ENCODE data around the gene CHCHD6.

Gene CHCHD6

GRCh38 chr3:126665221-126665936, 38.7 kb upstream of the CHCHD6 start:
- no peaks in the 10 kb centered on the region for H3K4me1 ChIP-seq (ENCODE audit: insufficient read depth, low read length)
- no peaks in the 10 kb centered on the region for H3K36me3 ChIP-seq (ENCODE audit: insufficient read depth, low read length)
- 0 out of 2 replicates have a peak, but pooled peaks cover 3% of the 10 kb centered on the region for H3K9me3 ChIP-seq (ENCODE audit: control insufficient read depth, insufficient read depth, low read length)
- no peak overlapping the region for H3K9ac ChIP-seq (ENCODE audit: low read depth, low read length)

- no peak overlapping the region for H3K9ac ChIP-seq (ENCODE audit: low read depth, low read length)
- no peaks in the 10 kb centered on the region for H3K4me1 ChIP-seq (ENCODE audit: insufficient read depth, low read length)
- H3K36me3 ChIP-seq (ENCODE audit: insufficient read depth, low read length) = no peaks in the 10 kb centered on the region
- 0 out of 2 replicates have a peak, but pooled peaks cover 2% of the 10 kb centered on the region for H3K9me3 ChIP-seq (ENCODE audit: control insufficient read depth, insufficient read depth, low read length)
Measured at GRCh38 chr3:126665959-126666657, 37.9 kb upstream of the CHCHD6 start.

- H3K4me1 ChIP-seq (ENCODE audit: insufficient read depth, low read length) = no peaks in the 10 kb centered on the region
- no peaks in the 10 kb centered on the region for H3K9me3 ChIP-seq (ENCODE audit: control insufficient read depth, insufficient read depth, low read length)
- H3K36me3 ChIP-seq (ENCODE audit: insufficient read depth, low read length) = no peaks in the 10 kb centered on the region
- no peak overlapping the region for H3K9ac ChIP-seq (ENCODE audit: low read depth, low read length)
Measured at GRCh38 chr3:126666658-126667528, 37.1 kb upstream of the CHCHD6 start.

GRCh38 chr3:126667631-126668449, 36.2 kb upstream of the CHCHD6 start:
- Histone ChIP-seq H3K9me3 (ENCODE audit: control insufficient read depth, insufficient read depth, low read length) (no peaks in the 10 kb centered on the region), H3K36me3 (ENCODE audit: insufficient read depth, low read length) (no peaks in the 10 kb centered on the region), H3K4me1 (ENCODE audit: insufficient read depth, low read length) (no peaks in the 10 kb centered on the region), H3K9ac (ENCODE audit: low read depth, low read length) (no peak overlapping the region)

- H3K4me1 ChIP-seq (ENCODE audit: insufficient read depth, low read length) = no peaks in the 10 kb centered on the region
- H3K9ac ChIP-seq (ENCODE audit: low read depth, low read length) = no peak overlapping the region
- no peaks in the 10 kb centered on the region for H3K9me3 ChIP-seq (ENCODE audit: control insufficient read depth, insufficient read depth, low read length)
- H3K36me3 ChIP-seq (ENCODE audit: insufficient read depth, low read length) = no peaks in the 10 kb centered on the region
Measured at GRCh38 chr3:126668450-126669401, 35.3 kb upstream of the CHCHD6 start.

GRCh38 chr3:126671521-126671920, 32.5 kb upstream of the CHCHD6 start:
- H3K9ac ChIP-seq (ENCODE audit: low read depth, low read length) = no peak overlapping the region
- H3K9me3 ChIP-seq (ENCODE audit: control insufficient read depth, insufficient read depth, low read length) = peaks cover 4% of the 10 kb centered on the region; the same call in 1 of the 2 replicates
- no peaks in the 10 kb centered on the region for H3K4me1 ChIP-seq (ENCODE audit: insufficient read depth, low read length)
- H3K36me3 ChIP-seq (ENCODE audit: insufficient read depth, low read length) = no peaks in the 10 kb centered on the region

- Histone ChIP-seq H3K4me1 (ENCODE audit: insufficient read depth, low read length) (no peaks in the 10 kb centered on the region), H3K36me3 (ENCODE audit: insufficient read depth, low read length) (no peaks in the 10 kb centered on the region), H3K9ac (ENCODE audit: low read depth, low read length) (no peak overlapping the region), H3K9me3 (ENCODE audit: control insufficient read depth, insufficient read depth, low read length) (peaks cover 4% of the 10 kb centered on the region; the same call in 1 of the 2 replicates)
Measured at GRCh38 chr3:126672340-126672739, 31.7 kb upstream of the CHCHD6 start.

- H3K9me3 ChIP-seq (ENCODE audit: control insufficient read depth, insufficient read depth, low read length) = peaks cover 4% of the 10 kb centered on the region; the same call in 1 of the 2 replicates
- H3K36me3 ChIP-seq (ENCODE audit: insufficient read depth, low read length) = no peaks in the 10 kb centered on the region
Measured at GRCh38 chr3:126672741-126673140, 31.3 kb upstream of the CHCHD6 start.

GRCh38 chr3:126676919-126677705, 26.9 kb upstream of the CHCHD6 start:
- no peak overlapping the region for H3K9ac ChIP-seq (ENCODE audit: low read depth, low read length)
- H3K9me3 ChIP-seq (ENCODE audit: control insufficient read depth, insufficient read depth, low read length) = peaks cover 4% of the 10 kb centered on the region; the same call in 1 of the 2 replicates
- no peaks in the 10 kb centered on the region; the same call in 1 of the 2 replicates for H3K4me1 ChIP-seq (ENCODE audit: insufficient read depth, low read length)

More at GRCh38 chr3:126672741-126673140, 31.3 kb upstream of the CHCHD6 start:
- H3K4me1 ChIP-seq (ENCODE audit: insufficient read depth, low read length) = no peaks in the 10 kb centered on the region
- no peak overlapping the region for H3K9ac ChIP-seq (ENCODE audit: low read depth, low read length)

GRCh38 chr3:126677862-126678503, 26.1 kb upstream of the CHCHD6 start:
- H3K9ac ChIP-seq (ENCODE audit: low read depth, low read length) = no peak overlapping the region
- no peaks in the 10 kb centered on the region; the same call in 1 of the 2 replicates for H3K4me1 ChIP-seq (ENCODE audit: insufficient read depth, low read length)
- H3K9me3 ChIP-seq (ENCODE audit: control insufficient read depth, insufficient read depth, low read length) = peaks cover 4% of the 10 kb centered on the region; the same call in 1 of the 2 replicates
- H3K36me3 ChIP-seq (ENCODE audit: insufficient read depth, low read length) = no peaks in the 10 kb centered on the region

More at GRCh38 chr3:126676919-126677705, 26.9 kb upstream of the CHCHD6 start:
- H3K36me3 ChIP-seq (ENCODE audit: insufficient read depth, low read length) = no peaks in the 10 kb centered on the region

GRCh38 chr3:126678693-126679317, 25.2 kb upstream of the CHCHD6 start:
- H3K36me3 ChIP-seq (ENCODE audit: insufficient read depth, low read length) = no peaks in the 10 kb centered on the region
- H3K9ac ChIP-seq (ENCODE audit: low read depth, low read length) = no peak overlapping the region
- H3K4me1 ChIP-seq (ENCODE audit: insufficient read depth, low read length) = peaks cover 2% of the 10 kb centered on the region
- H3K9me3 ChIP-seq (ENCODE audit: control insufficient read depth, insufficient read depth, low read length) = peaks cover 3% of the 10 kb centered on the region; the same call in 1 of the 2 replicates
